Activated naive CD4-positive, alpha-beta T cell treated with anti-CD3 and anti-CD28 coated beads, Interleukin-2, amount 50 U/mL, for 24 hours (primary cell): Measurements from ENCODE around the gene FMNL1.
A peak's percentile ranks its signal among the peaks of the same experiment; 100 is the strongest.

Experiments
- H3K27ac Mint-ChIP-seq: one replicate; pipeline ENCODE4 v1.8.0; 2021; ENCODE audit warnings: mild to moderate bottlenecking, mixed read lengths
- H3K27me3 Mint-ChIP-seq: one replicate; pipeline ENCODE4 v1.8.0; 2021; ENCODE audit warnings: mixed read lengths
- H3K36me3 Mint-ChIP-seq: one replicate; pipeline ENCODE4 v1.8.0; 2021; ENCODE audit warnings: mixed read lengths
- H3K4me1 Mint-ChIP-seq: one replicate; pipeline ENCODE4 v1.8.0; 2021; ENCODE audit warnings: mixed read lengths
- H3K4me3 Mint-ChIP-seq: one replicate; pipeline ENCODE4 v1.8.0; 2021; ENCODE audit warnings: mild to moderate bottlenecking, mixed read lengths
- H3K9me3 Mint-ChIP-seq: one replicate; pipeline ENCODE4 v1.8.0; 2021; ENCODE audit warnings: mixed read lengths

FMNL1 gene

DNA sequence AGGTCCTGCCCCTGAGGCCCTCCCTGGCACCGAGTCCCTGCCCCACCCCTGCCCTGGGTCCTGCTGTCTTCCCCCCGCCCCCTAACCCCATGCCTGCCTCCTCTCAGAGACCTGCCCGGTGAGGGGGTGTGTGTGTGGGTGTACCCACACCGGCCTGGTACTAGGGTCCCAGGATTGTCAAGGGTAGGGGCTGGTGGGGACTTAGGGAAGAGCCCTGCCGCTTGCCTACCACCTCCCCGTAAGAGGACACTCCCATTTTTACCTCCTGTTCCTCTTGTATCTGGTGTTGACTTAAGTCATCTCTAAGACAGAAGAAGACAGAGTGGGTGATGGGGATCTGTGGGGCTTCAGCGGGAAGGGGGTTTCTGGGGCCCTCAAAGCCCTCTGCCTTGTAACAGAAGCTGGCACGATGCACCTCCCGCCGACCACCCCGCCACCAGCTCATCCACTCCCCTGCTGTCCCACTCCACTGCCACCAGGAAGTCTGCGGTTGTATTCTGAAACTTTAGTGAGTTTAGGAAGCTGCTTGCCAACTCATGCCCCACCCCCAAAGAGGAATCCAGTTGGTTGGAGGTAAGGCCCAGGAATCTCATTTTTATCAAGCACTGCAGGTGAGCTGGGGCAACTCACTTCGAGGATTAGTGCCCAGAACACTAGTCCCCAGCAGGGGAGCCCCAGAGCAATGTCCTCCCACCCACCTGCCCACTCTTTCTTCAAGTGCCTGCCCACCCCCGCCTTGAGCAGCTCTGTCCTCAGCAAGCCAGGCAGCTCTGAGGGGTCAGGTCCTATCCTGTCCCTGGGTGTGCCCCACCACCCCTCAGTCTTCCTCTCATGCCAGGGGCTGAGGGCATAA, 34.7 kb downstream of the FMNL1 start:
- H3K4me3 Mint-ChIP-seq, result peak overlapping the region; percentile 42
- no peaks in the 10 kb centered on the region for H3K27me3 Mint-ChIP-seq
- no peaks in the 10 kb centered on the region for H3K9me3 Mint-ChIP-seq
- H3K27ac Mint-ChIP-seq, result peak overlapping the region; percentile 90
- peaks cover 79% of the 10 kb centered on the region for H3K4me1 Mint-ChIP-seq
- H3K36me3 Mint-ChIP-seq, result no peaks in the 10 kb centered on the region

DNA sequence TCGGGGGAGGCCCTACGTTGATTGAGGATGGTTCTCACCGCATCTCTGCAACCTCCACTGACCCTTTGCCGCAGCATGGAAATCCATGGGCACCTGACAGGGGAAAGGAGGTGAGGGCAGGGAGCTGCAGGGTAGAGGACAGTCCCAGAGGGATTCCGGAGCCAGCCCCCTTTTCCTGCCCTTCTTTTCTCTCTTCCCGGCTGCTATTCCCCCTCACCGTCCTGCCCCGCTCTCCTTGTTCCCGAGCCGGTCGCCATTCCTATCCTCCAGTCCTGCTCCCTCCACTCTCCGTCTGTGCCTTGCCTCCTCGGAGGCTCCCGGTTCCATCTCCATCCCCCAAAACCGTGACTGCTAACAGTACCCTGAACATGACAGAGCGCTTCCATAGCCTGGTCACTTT, 35.4 kb downstream of the FMNL1 start:
- Mint-ChIP-seq H3K4me3 (peak overlapping the region; percentile 58), H3K27ac (no peak overlapping the region), H3K27me3 (no peaks in the 10 kb centered on the region), H3K36me3 (no peaks in the 10 kb centered on the region), H3K4me1 (peaks cover 74% of the 10 kb centered on the region), H3K9me3 (no peaks in the 10 kb centered on the region)

DNA sequence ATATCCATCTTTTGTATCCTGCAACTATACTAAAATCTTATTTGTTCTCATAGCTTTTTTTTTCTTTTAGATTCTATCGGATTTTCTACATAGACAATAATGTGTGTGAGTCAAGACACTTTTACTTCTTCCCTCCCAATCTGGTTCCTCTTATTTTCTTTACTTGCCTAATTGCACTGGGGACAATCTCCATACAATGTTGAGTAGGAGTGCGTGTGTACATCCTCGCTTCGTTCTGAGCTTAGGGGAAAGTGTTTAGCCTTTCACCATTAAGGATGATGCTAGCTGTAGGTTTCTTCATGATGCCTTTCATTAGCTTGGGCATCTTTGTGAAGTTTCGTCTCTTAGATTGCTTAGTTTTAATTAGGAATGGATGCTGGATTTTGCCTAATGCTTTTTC, 37.3 kb downstream of the FMNL1 start:
- Mint-ChIP-seq H3K4me3 (no peak overlapping the region), H3K27me3 (no peaks in the 10 kb centered on the region)

GRCh38 chr17:45260204-45260783, 38.6 kb downstream of the FMNL1 start:
- H3K27me3 Mint-ChIP-seq, result no peaks in the 10 kb centered on the region
- peaks cover 56% of the 10 kb centered on the region for H3K4me1 Mint-ChIP-seq
- H3K4me3 Mint-ChIP-seq, result no peak overlapping the region
- H3K36me3 Mint-ChIP-seq, result peaks cover 1% of the 10 kb centered on the region
- no peaks in the 10 kb centered on the region for H3K9me3 Mint-ChIP-seq
- H3K27ac Mint-ChIP-seq, result peak overlapping the region; percentile 75

More for the DNA sequence above, 37.3 kb downstream of the FMNL1 start:
- Mint-ChIP-seq H3K27ac (peak overlapping the region; percentile 74), H3K9me3 (no peaks in the 10 kb centered on the region), H3K36me3 (peaks cover 1% of the 10 kb centered on the region), H3K4me1 (peaks cover 65% of the 10 kb centered on the region)

DNA sequence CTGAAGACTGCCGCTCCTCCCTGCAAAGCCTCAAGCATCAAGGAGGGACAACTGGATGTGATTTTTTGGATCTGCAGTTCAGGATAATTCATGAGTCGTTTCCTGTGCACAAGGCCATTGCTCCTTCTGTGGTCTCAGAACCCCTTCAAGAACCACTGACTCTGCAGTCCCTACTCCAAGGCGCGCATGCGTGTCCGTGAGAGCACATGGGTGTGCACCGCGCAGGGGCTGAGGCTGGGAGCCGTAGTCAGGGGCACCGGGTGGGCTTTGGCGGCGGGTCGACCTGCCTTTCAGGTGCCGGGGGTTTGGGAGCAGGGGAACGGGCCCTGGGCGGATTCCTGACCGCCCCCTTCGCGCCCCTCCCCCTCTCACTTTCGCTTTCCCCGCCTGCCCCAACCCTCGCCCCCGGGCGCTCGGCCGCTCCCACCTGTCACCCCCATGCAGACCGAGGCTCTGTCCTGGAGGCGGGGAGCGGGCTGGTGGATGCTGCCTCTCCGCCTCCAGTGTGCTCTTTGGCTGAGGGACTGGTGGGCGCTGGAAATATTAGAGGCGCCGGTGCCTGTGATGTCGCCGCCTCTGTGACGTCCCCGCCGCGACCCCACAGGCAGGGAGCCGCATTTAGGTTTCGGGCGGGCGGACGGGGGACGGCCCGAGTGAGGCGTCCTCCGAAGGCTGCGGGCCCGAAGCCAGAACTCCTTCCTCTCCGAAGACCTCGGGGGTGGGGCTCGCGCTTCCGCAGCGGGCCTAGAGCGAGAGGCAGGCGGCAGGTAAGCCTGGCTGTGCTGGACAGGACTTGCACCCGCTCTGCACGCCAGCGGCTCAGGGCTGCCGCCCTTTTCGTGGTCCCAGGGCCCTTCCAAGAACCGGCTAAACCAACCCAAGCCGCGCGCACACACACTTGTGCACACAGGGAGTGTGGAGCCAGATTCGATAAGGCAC, 40.2 kb downstream of the FMNL1 start, which contains the start of gene SPATA32:
TSS of gene SPATA32 (minus strand) at position 518 of the 939 bp plus-strand sequence. CDS start at position 440, 78 bp downstream.
- Mint-ChIP-seq H3K9me3 (no peaks in the 10 kb centered on the region), H3K36me3 (peaks cover 1% of the 10 kb centered on the region), H3K4me1 (peaks cover 43% of the 10 kb centered on the region), H3K4me3 (peak within 1 kb of the TSS; percentile 68), H3K27ac (peak within 1 kb of the TSS; percentile 78), H3K27me3 (no peaks in the 10 kb centered on the region)

DNA sequence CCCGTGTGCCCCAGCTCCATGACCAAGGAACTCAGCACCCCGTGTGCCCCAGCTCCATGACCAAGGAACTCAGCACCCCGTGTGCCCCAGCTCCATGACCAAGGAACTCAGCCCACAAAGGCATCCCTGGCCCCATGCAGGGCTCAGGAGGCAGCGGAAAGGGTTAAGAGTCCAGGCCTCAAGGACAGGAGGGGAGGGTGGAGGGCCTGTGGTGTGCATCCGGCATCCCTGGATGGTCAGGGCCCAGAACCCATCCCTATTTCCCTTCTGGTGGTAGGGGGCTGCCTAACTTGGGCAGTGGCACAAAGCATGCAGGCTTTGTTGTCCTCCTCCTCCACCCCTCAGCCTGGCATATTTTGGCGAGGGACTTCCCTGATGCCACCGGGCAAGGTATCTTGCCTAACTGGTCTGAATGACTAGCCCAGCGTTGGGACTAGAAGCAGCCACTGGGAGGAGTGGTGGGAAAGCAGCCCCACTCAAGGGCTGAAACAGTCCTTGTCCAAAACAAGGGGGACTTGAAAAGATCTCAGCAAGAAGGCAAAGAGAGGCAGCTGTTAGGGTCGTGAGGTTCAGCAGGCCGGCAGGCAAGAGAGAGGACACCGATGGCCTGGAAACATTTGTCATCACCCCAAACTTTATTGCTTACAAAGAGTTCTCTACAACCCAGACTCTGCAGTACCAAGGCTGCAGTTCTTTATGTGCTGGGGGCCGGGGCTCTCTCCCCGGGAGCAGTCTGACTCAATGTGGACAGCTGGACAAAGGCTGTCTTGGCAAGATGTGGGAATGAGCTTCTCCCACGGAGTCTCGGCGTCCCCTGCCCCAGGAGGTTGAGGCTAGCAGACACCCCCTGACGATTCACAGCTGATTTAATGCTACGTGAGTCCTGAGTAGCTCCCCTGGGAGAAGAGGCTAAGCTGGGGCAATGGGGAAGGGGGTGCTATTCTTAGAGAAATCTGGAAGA, 41.1 kb downstream of the FMNL1 start:
- peak overlapping the region; percentile 68 for H3K4me3 Mint-ChIP-seq
- H3K27ac Mint-ChIP-seq, result peak overlapping the region; percentile 78
- no peaks in the 10 kb centered on the region for H3K9me3 Mint-ChIP-seq
- peaks cover 3% of the 10 kb centered on the region for H3K36me3 Mint-ChIP-seq
- H3K27me3 Mint-ChIP-seq, result no peaks in the 10 kb centered on the region
- peaks cover 33% of the 10 kb centered on the region for H3K4me1 Mint-ChIP-seq

GRCh38 chr17:45263477-45263860, 41.8 kb downstream of the FMNL1 start:
- Mint-ChIP-seq H3K4me1 (peaks cover 28% of the 10 kb centered on the region), H3K9me3 (no peaks in the 10 kb centered on the region), H3K27ac (no peak overlapping the region), H3K36me3 (peaks cover 3% of the 10 kb centered on the region), H3K27me3 (no peaks in the 10 kb centered on the region), H3K4me3 (no peak overlapping the region)

- Mint-ChIP-seq H3K4me1 (peaks cover 23% of the 10 kb centered on the region), H3K27ac (no peak overlapping the region)
Observed at GRCh38 chr17:45264430-45264829, 42.7 kb downstream of the FMNL1 start.

DNA sequence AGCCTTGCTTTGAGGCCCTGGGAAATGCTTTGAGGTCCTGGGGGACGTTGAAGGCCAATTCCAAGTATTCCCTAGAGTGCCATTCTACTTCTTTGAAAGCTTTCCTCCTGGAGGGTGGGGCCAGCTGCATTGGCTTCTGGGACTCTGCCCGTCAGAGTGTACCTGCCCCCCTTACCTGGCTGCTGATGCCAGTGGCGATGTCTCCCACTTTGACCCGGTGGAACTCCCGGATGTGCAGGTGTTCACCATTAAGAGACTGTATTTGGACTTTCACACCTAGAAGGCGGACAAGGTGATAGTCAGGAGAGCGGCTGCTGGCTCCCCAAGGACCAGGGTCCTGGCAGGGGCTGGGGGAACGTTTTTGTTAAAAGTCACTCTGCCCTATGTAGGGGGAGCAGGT, 43.3 kb downstream of the FMNL1 start:
- peaks cover 7% of the 10 kb centered on the region for H3K36me3 Mint-ChIP-seq
- no peaks in the 10 kb centered on the region for H3K27me3 Mint-ChIP-seq
- peak overlapping the region; percentile 35 for H3K27ac Mint-ChIP-seq
- peaks cover 27% of the 10 kb centered on the region for H3K4me1 Mint-ChIP-seq
- H3K4me3 Mint-ChIP-seq, result no peak overlapping the region
- no peaks in the 10 kb centered on the region for H3K9me3 Mint-ChIP-seq

More at GRCh38 chr17:45264430-45264829, 42.7 kb downstream of the FMNL1 start:
- Mint-ChIP-seq H3K36me3 (peaks cover 3% of the 10 kb centered on the region), H3K9me3 (no peaks in the 10 kb centered on the region), H3K4me3 (no peak overlapping the region), H3K27me3 (no peaks in the 10 kb centered on the region)

DNA sequence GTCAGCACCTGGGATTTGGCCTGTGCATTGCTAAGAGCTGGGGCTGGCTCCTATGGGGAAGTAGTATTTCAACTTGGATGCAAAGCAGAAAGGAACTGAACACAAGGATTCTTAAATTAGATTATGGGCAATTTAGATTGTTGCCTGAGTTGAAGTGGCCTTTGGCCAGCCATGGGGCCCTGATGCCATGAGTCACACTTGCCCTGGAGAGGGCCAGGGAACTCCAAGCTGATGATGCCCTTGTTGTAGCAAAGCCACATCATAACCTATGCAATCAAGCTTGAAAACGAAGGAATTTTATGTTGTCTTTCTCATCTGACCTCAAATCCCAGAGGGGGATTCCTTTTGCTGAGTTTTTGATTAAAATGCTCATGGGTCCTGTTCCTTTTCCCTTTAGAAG, 44.1 kb downstream of the FMNL1 start:
- Mint-ChIP-seq H3K36me3 (peaks cover 7% of the 10 kb centered on the region), H3K27ac (peak overlapping the region; percentile 59), H3K4me1 (peaks cover 25% of the 10 kb centered on the region), H3K9me3 (no peaks in the 10 kb centered on the region), H3K27me3 (no peaks in the 10 kb centered on the region), H3K4me3 (no peak overlapping the region)

DNA sequence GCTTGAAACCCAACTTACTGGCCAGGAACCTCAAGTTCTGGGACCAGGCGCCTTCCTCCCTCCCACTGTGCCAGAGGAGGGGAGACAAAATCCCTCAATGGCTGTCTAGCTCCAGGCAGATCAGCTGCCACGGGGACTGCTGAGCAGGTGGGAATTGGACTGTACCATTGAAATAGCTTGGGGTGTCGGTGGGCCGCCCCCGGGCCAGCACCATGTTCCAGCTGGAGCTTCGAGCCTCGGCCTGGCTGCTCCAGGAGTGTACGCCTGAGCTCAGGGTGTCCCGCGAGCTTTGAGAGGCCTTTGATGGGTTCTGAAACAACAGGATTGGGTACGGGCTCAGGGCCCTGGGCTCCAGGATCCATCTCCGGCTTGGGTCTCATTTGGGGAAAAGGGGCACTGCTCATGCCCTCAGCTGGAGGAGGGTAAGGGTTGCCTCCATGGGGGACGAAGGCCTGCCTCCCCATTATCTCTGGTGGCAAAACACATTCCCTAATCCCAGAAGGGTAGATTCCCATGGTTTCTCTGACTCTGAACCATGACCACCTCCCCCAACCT, 44.8 kb downstream of the FMNL1 start:
- H3K36me3 Mint-ChIP-seq, result peaks cover 7% of the 10 kb centered on the region

DNA sequence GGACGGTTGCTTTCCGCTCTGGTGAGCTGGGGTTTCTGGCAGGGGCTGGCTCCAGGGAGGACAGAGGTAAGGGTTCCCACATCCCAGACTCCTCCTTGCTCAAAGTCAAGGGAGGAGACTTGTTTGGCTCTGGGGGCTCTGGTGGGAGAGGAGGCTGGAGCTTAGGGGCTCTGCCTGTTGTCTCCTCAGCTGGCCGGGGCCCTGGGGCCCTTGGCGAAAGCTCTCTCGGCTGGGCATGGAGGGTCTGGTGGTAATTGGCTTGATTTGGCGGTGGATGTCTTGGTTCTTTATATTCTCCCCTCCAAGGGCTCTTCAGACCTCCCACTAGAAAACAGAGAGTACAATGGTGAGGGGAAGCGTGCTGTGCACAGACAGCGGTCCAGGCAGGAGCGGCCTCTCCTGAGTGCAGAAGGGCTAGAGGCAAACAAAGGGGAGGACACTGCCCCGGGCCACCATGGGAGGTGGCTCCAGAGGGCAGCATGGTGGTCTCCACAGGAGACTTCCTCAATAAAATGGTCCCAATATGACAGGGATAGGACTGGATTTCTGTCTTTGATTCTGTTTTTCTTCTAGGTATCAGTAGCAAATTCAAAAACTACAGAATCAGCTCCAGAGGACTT, 45.9 kb downstream of the FMNL1 start:
- peaks cover 22% of the 10 kb centered on the region for H3K4me1 Mint-ChIP-seq
- no peak overlapping the region for H3K27ac Mint-ChIP-seq
- H3K36me3 Mint-ChIP-seq, result peaks cover 7% of the 10 kb centered on the region
- no peaks in the 10 kb centered on the region for H3K9me3 Mint-ChIP-seq
- H3K27me3 Mint-ChIP-seq, result no peaks in the 10 kb centered on the region
- H3K4me3 Mint-ChIP-seq, result no peak overlapping the region

More for the DNA sequence above, 44.8 kb downstream of the FMNL1 start:
- H3K4me3 Mint-ChIP-seq, result no peak overlapping the region
- H3K4me1 Mint-ChIP-seq, result peaks cover 24% of the 10 kb centered on the region
- no peaks in the 10 kb centered on the region for H3K9me3 Mint-ChIP-seq
- no peaks in the 10 kb centered on the region for H3K27me3 Mint-ChIP-seq
- peak overlapping the region; percentile 59 for H3K27ac Mint-ChIP-seq

DNA sequence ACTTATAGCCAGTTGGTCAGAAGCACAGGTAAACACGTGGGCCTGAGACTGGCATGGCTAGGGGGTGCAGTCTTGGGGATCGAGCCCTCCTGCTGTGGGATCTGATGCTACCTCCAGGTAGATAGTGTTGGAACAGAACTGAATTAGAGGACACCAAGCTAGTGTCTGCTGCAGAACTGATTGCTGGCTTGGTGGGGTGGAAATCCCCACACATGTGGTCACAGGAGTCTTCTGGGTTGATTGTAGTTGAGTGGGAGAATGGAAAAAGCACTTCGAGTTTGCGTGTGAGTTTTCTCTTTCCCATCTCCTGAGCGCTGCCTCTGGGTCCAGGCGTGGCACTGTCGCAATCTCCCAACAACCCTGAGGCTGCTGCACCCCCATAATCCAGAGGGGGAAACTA, 48.2 kb downstream of the FMNL1 start:
- no peak overlapping the region for H3K4me3 Mint-ChIP-seq
- no peaks in the 10 kb centered on the region for H3K27me3 Mint-ChIP-seq
- H3K27ac Mint-ChIP-seq, result peak overlapping the region; percentile 68
- H3K36me3 Mint-ChIP-seq, result peaks cover 8% of the 10 kb centered on the region
- H3K9me3 Mint-ChIP-seq, result no peaks in the 10 kb centered on the region
- H3K4me1 Mint-ChIP-seq, result peaks cover 13% of the 10 kb centered on the region
